ENCODE data around the gene GTF2F2.

DNA sequence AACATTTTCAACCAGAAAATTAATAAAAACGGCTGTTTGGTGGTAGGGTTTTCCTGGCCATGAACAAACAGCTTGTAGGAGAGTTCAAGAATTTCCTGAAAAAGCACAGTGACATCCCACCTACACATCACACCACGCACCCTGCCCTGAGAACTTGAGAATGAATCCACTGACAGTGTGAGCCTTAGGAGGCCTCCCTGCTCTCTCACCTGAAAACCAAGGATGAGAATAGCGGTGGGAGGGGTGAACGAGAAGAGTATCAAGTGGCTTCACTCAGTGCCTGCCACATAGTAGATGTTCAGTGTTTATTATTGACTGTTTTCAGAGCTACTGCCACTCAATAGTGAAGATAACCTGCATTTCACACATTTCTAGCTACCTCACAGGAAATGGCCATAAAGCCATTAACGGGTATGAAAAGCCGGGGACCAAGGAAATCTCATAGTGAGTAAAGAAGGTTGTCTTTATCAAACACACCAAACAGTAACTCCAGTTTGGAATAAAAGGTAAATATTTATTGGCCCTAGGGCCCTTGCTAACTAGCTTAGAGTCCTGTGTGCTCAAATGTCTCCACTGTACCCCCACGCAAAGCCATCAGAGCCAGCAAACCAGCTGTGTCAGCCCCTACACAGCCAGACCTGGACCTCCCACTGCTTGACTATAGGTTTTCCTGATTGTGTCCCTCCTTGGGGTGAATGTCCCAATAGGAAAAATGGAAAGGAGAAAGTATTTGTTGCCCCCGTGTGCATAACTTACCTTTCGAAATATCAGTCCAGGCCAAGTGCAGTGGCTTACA, 180.1 kb downstream of the GTF2F2 start:
- TF ChIP-seq, protein P1, sequence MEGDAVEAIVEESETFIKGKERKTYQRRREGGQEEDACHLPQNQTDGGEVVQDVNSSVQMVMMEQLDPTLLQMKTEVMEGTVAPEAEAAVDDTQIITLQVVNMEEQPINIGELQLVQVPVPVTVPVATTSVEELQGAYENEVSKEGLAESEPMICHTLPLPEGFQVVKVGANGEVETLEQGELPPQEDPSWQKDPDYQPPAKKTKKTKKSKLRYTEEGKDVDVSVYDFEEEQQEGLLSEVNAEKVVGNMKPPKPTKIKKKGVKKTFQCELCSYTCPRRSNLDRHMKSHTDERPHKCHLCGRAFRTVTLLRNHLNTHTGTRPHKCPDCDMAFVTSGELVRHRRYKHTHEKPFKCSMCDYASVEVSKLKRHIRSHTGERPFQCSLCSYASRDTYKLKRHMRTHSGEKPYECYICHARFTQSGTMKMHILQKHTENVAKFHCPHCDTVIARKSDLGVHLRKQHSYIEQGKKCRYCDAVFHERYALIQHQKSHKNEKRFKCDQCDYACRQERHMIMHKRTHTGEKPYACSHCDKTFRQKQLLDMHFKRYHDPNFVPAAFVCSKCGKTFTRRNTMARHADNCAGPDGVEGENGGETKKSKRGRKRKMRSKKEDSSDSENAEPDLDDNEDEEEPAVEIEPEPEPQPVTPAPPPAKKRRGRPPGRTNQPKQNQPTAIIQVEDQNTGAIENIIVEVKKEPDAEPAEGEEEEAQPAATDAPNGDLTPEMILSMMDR (IDR thresholded peaks at IDR 0.05; ENCODE audit: extremely low read depth in 1 of 2, insufficient read depth in 1 of 2, low read depth in 1 of 2, low read length in 2 of 2), result no peak
- TF ChIP-seq POLR2AphosphoS5 (IDR thresholded peaks at IDR 0.05; ENCODE audit: insufficient read depth, low read depth, low read length), result no peak
- no peak for TF ChIP-seq POLR2A (IDR thresholded peaks at IDR 0.05; ENCODE audit: low read depth, low read length)
- TF ChIP-seq GATA2 (IDR thresholded peaks at IDR 0.05; ENCODE audit: insufficient read depth, insufficient read length, low read depth, low read length), result no peak
- TF ChIP-seq EZH2 (IDR thresholded peaks at IDR 0.05; ENCODE audit: borderline replicate concordance, low read depth, low read length, severe bottlenecking), result no peak
- TF ChIP-seq, protein P2, sequence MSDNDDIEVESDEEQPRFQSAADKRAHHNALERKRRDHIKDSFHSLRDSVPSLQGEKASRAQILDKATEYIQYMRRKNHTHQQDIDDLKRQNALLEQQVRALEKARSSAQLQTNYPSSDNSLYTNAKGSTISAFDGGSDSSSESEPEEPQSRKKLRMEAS (IDR thresholded peaks at IDR 0.05; ENCODE audit: insufficient read depth, insufficient read length), result no peak
